HEK293 (cell line): ENCODE data around the gene OSBPL1A.

Source experiments
- CTCF ChIA-PET: fragments of 350-600 bp; formaldehyde crosslinking; extraction: SDS; loops from one replicate; lab custom pipeline; 2021; ENCODE audit warnings: antibody characterized with exemption; lab: Yijun Ruan, JAX
- POLR2A ChIA-PET: fragments of 300-600 bp; formaldehyde crosslinking; extraction: SDS; loops from one replicate; lab custom pipeline; 2020; ENCODE audit warnings: antibody characterized with exemption, inconsistent platforms; lab: Yijun Ruan, JAX
- H3K27ac ChIP-seq: fragments of 200-500 bp; sonication (Bioruptor generic); 2 replicates; pipeline ENCODE4 v1.5.1; 2014; ENCODE audit warnings: low read depth, low read length, control low read depth, inconsistent platforms; ENCODE audit errors: extremely low read depth
- H3K36me3 ChIP-seq, 2 experiments: fragments of 200-500 bp in 1 of 2; sonication (Bioruptor generic) in 1 of 2; 1 replicate in 1 of 2; 2 replicates in 1 of 2; pipeline ENCODE4 v1.5.1; 2014 to 2017; ENCODE audit warnings: inconsistent platforms in 2 of 2, low read length in 2 of 2; ENCODE audit not compliant: control insufficient read depth in 2 of 2, insufficient read depth in 1 of 2
- H3K4me1 ChIP-seq: fragments of 200-500 bp; sonication (Bioruptor generic); 2 replicates; pipeline ENCODE4 v1.5.1; 2014; ENCODE audit warnings: mild to moderate bottlenecking, low read length, inconsistent platforms; ENCODE audit not compliant: control insufficient read depth, insufficient read depth
- H3K4me3 ChIP-seq: 2 replicates; pipeline ENCODE4 v1.5.1; 2011; ENCODE audit warnings: low read depth, mild to moderate bottlenecking, control low read depth, low read length, moderate library complexity
- H3K9me3 ChIP-seq: fragments of 200-500 bp; sonication (Bioruptor generic); 2 replicates; pipeline ENCODE4 v1.5.1; 2014; ENCODE audit warnings: low read depth, low read length, inconsistent platforms; ENCODE audit not compliant: control insufficient read depth, insufficient read depth
- EGR2 ChIP-seq: fragments of 450-650 bp; formaldehyde crosslinking; IDR thresholded peaks from 2 replicates; pipeline ENCODE4 v1.5.1; 2016; ENCODE audit warnings: low read depth, missing biosample characterization, missing genetic modification characterization
- GLI2 ChIP-seq: fragments of 450-650 bp; formaldehyde crosslinking; IDR thresholded peaks from 2 replicates; pipeline ENCODE4; 2017; ENCODE audit warnings: missing biosample characterization, missing genetic modification characterization, low read depth, borderline replicate concordance
- OSR2 ChIP-seq: fragments of 450-650 bp; formaldehyde crosslinking; IDR thresholded peaks from 2 replicates; pipeline ENCODE4 v1.5.1; 2016; ENCODE audit warnings: missing biosample characterization, missing genetic modification characterization
- SCRT2 ChIP-seq: fragments of 450-650 bp; formaldehyde crosslinking; IDR thresholded peaks from 2 replicates; pipeline ENCODE4 v1.5.1; 2016; ENCODE audit warnings: missing biosample characterization, missing genetic modification characterization
- SP7 ChIP-seq: fragments of 450-650 bp; formaldehyde crosslinking; IDR thresholded peaks from 2 replicates; pipeline ENCODE4 v1.5.1; 2016; ENCODE audit warnings: missing biosample characterization, missing genetic modification characterization
- ZNF211 ChIP-seq: fragments of 450-650 bp; formaldehyde crosslinking; IDR thresholded peaks from 2 replicates; pipeline ENCODE4 v1.5.1; 2016; ENCODE audit warnings: low read depth, missing biosample characterization, missing genetic modification characterization
- ZNF223 ChIP-seq: fragments of 450-650 bp; formaldehyde crosslinking; IDR thresholded peaks from 2 replicates; pipeline ENCODE4 v1.5.1; 2016; ENCODE audit warnings: missing biosample characterization, missing genetic modification characterization
- ZNF274 ChIP-seq, 2 experiments: fragments of 200-500 bp in 1 of 2; fragments of 450-650 bp in 1 of 2; sonication (Bioruptor generic) in 1 of 2; formaldehyde crosslinking in 1 of 2; IDR thresholded peaks; 2 replicates each; pipeline versions ENCODE4 v1.5.1 to v1.6.1; 2014 to 2016; ENCODE audit warnings: borderline replicate concordance in 1 of 2, inconsistent platforms in 1 of 2, low read length in 1 of 2, missing biosample characterization in 1 of 2, missing genetic modification characterization in 1 of 2
- ZNF335 ChIP-seq: fragments of 450-650 bp; formaldehyde crosslinking; conservative IDR thresholded peaks from 2 replicates; pipeline ENCODE4 v1.5.1; 2016; ENCODE audit warnings: missing biosample characterization, missing genetic modification characterization
- ZNF354C ChIP-seq: fragments of 450-650 bp; formaldehyde crosslinking; IDR thresholded peaks from 2 replicates; pipeline ENCODE4 v1.5.1; 2016; ENCODE audit warnings: missing biosample characterization, missing genetic modification characterization, low read depth, borderline replicate concordance
- ZNF514 ChIP-seq: fragments of 450-650 bp; formaldehyde crosslinking; IDR thresholded peaks from 2 replicates; pipeline ENCODE4 v1.5.1; 2016; ENCODE audit warnings: missing biosample characterization, missing genetic modification characterization
- ZNF561 ChIP-seq: fragments of 450-650 bp; IDR thresholded peaks from 2 replicates; pipeline ENCODE4 v1.5.1; 2018; ENCODE audit warnings: missing biosample characterization, missing genetic modification characterization, borderline replicate concordance
- TF ChIP-seq, protein P1 (sequence below): fragments of 450-650 bp; formaldehyde crosslinking; IDR thresholded peaks from 2 replicates; pipeline ENCODE4 v1.5.1; 2016; ENCODE audit warnings: missing biosample characterization, missing genetic modification characterization
- TF ChIP-seq, protein P2 (sequence below): fragments of 450-650 bp; formaldehyde crosslinking; IDR thresholded peaks from 2 replicates; pipeline ENCODE4 v1.5.1; 2016; ENCODE audit warnings: missing biosample characterization, missing genetic modification characterization
- TF ChIP-seq, protein P3 (sequence below): fragments of 450-650 bp; formaldehyde crosslinking; IDR thresholded peaks from 2 replicates; pipeline ENCODE4 v1.5.1; 2016; ENCODE audit warnings: missing biosample characterization, missing genetic modification characterization
- TF ChIP-seq, protein P4 (sequence below): fragments of 450-650 bp; formaldehyde crosslinking; IDR thresholded peaks from 2 replicates; pipeline ENCODE4 v1.5.1; 2017; ENCODE audit warnings: missing biosample characterization, missing genetic modification characterization
- TF ChIP-seq, protein P5 (sequence below): fragments of 450-650 bp; formaldehyde crosslinking; IDR thresholded peaks from 2 replicates; pipeline ENCODE4 v1.5.1; 2016; ENCODE audit warnings: missing biosample characterization, missing genetic modification characterization

The OSBPL1A gene

DNA sequence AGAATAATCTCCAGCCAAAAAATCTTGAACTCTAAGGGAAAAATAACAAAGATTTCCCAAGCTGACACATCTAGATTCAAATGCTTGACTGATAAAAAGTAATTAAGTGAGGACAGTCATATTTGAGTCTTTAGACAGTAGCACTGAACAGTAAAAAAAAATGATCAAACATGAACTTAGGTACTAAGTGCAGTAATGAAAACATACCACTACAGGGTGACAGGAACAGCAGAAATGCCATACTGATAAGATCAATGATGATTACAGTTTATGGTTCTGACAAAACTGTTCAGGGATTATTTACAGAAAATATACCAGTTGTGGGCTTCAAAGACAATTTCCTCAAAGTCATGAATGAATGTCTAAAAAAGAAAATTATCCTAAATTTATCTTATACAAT lies 80.3 kb downstream of the OSBPL1A start (continued):
- TF ChIP-seq ZNF514 (tag by site-specific recombination) (no peak), GLI2 (tag by site-specific recombination) (no peak), SCRT2 (tag by site-specific recombination) (no peak), ZNF274 (IDR thresholded peaks at IDR 0.05; ENCODE audit: low read length) (no peak), ZNF274 (tag by site-specific recombination; IDR thresholded peaks at IDR 0.05; ENCODE audit: borderline replicate concordance) (no peak), ZNF354C (no peak), OSR2 (tag by site-specific recombination) (0 out of 2 replicates have a peak, but pooled peaks have one; percentile 36), ZNF561 (no peak)
- TF ChIP-seq, protein P1, sequence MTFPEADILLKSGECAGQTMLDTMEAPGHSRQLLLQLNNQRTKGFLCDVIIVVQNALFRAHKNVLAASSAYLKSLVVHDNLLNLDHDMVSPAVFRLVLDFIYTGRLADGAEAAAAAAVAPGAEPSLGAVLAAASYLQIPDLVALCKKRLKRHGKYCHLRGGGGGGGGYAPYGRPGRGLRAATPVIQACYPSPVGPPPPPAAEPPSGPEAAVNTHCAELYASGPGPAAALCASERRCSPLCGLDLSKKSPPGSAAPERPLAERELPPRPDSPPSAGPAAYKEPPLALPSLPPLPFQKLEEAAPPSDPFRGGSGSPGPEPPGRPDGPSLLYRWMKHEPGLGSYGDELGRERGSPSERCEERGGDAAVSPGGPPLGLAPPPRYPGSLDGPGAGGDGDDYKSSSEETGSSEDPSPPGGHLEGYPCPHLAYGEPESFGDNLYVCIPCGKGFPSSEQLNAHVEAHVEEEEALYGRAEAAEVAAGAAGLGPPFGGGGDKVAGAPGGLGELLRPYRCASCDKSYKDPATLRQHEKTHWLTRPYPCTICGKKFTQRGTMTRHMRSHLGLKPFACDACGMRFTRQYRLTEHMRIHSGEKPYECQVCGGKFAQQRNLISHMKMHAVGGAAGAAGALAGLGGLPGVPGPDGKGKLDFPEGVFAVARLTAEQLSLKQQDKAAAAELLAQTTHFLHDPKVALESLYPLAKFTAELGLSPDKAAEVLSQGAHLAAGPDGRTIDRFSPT (tag by site-specific recombination): no peak
- TF ChIP-seq, protein P2, sequence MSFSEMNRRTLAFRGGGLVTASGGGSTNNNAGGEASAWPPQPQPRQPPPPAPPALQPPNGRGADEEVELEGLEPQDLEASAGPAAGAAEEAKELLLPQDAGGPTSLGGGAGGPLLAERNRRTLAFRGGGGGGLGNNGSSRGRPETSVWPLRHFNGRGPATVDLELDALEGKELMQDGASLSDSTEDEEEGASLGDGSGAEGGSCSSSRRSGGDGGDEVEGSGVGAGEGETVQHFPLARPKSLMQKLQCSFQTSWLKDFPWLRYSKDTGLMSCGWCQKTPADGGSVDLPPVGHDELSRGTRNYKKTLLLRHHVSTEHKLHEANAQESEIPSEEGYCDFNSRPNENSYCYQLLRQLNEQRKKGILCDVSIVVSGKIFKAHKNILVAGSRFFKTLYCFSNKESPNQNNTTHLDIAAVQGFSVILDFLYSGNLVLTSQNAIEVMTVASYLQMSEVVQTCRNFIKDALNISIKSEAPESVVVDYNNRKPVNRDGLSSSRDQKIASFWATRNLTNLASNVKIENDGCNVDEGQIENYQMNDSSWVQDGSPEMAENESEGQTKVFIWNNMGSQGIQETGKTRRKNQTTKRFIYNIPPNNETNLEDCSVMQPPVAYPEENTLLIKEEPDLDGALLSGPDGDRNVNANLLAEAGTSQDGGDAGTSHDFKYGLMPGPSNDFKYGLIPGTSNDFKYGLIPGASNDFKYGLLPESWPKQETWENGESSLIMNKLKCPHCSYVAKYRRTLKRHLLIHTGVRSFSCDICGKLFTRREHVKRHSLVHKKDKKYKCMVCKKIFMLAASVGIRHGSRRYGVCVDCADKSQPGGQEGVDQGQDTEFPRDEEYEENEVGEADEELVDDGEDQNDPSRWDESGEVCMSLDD (tag by site-specific recombination): no peak
- TF ChIP-seq, protein P3, sequence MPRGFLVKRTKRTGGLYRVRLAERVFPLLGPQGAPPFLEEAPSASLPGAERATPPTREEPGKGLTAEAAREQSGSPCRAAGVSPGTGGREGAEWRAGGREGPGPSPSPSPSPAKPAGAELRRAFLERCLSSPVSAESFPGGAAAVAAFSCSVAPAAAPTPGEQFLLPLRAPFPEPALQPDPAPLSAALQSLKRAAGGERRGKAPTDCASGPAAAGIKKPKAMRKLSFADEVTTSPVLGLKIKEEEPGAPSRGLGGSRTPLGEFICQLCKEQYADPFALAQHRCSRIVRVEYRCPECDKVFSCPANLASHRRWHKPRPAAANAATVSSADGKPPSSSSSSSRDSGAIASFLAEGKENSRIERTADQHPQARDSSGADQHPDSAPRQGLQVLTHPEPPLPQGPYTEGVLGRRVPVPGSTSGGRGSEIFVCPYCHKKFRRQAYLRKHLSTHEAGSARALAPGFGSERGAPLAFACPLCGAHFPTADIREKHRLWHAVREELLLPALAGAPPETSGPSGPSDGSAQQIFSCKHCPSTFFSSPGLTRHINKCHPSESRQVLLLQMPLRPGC: no peak
- TF ChIP-seq, all 188 proteins: peak for 3

DNA sequence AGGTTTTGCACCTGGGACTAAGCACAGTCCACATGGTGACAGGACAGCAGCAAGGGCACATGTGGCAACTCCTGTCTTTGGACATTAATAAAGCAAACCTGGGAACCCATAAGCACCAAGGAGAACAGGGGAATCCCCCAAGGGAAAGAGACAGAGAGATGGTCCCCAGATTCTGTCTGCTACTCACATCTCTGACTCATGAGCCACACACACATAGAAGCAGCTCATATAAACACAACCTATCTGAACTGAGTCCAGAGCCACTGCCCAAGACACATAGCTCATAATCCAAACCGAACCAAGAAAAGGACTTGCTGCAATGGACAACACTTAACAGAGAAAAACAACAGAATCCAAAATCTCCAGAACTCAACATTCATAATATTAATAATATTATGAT lies 82.5 kb downstream of the OSBPL1A start:
- Histone ChIP-seq H3K4me3 (no peak overlapping the region), H3K9me3 (no peaks in the 10 kb centered on the region), H3K27ac (no peak overlapping the region), H3K4me1 (peaks cover 7% of the 10 kb centered on the region), H3K36me3 (no peaks in the 10 kb centered on the region; a peak in 1 of 3 replicates)
- TF ChIP-seq ZNF223 (tag by site-specific recombination) (no peak), ZNF211 (tag by site-specific recombination) (no peak), ZNF335 (tag by site-specific recombination) (no peak), EGR2 (tag by site-specific recombination) (no peak), SP7 (tag by site-specific recombination) (no peak)
- TF ChIP-seq, protein P4, sequence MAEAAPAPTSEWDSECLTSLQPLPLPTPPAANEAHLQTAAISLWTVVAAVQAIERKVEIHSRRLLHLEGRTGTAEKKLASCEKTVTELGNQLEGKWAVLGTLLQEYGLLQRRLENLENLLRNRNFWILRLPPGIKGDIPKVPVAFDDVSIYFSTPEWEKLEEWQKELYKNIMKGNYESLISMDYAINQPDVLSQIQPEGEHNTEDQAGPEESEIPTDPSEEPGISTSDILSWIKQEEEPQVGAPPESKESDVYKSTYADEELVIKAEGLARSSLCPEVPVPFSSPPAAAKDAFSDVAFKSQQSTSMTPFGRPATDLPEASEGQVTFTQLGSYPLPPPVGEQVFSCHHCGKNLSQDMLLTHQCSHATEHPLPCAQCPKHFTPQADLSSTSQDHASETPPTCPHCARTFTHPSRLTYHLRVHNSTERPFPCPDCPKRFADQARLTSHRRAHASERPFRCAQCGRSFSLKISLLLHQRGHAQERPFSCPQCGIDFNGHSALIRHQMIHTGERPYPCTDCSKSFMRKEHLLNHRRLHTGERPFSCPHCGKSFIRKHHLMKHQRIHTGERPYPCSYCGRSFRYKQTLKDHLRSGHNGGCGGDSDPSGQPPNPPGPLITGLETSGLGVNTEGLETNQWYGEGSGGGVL: no peak
- TF ChIP-seq, protein P5, sequence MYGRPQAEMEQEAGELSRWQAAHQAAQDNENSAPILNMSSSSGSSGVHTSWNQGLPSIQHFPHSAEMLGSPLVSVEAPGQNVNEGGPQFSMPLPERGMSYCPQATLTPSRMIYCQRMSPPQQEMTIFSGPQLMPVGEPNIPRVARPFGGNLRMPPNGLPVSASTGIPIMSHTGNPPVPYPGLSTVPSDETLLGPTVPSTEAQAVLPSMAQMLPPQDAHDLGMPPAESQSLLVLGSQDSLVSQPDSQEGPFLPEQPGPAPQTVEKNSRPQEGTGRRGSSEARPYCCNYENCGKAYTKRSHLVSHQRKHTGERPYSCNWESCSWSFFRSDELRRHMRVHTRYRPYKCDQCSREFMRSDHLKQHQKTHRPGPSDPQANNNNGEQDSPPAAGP (tag by site-specific recombination): no peak
- POLR2A ChIA-PET: no interaction called here
- CTCF ChIA-PET: interaction anchor here (0.6 to 1.1 kb wide), 3 partner anchors 138 to 236 kb away, joined by 3 to 5 read pairs (median 4); no protein-coding TSS in a partner anchor
